ENCODE measurements around the gene IRF2.

- no peak for TF ChIP-seq MXI1 (conservative IDR thresholded peaks at IDR 0.05; ENCODE audit: poor library complexity, severe bottlenecking)
- no peak for TF ChIP-seq CTCF (IDR thresholded peaks at IDR 0.05; ENCODE audit: poor library complexity, severe bottlenecking)
- TF ChIP-seq POLR2AphosphoS5 (IDR thresholded peaks at IDR 0.05), result no peak
- no peak for TF ChIP-seq REST (IDR thresholded peaks at IDR 0.05; ENCODE audit: borderline replicate concordance)
- no peak for TF ChIP-seq RAD21 (conservative IDR thresholded peaks at IDR 0.05)
- TF ChIP-seq EP300 (conservative IDR thresholded peaks at IDR 0.05; ENCODE audit: poor library complexity, severe bottlenecking), result no peak
- no peak for TF ChIP-seq EZH2 (IDR thresholded peaks at IDR 0.05; ENCODE audit: borderline replicate concordance, insufficient read depth, low read length, poor library complexity, severe bottlenecking)
- TF ChIP-seq TAF1 (IDR thresholded peaks at IDR 0.05; ENCODE audit: low read depth), result no peak
- TF ChIP-seq SMC3 (conservative IDR thresholded peaks at IDR 0.05; ENCODE audit: poor library complexity), result no peak
Observed at GRCh38 chr4:184434021-184434420, 40.3 kb downstream of the IRF2 start.
